Suprapubic skin (tissue), 4 donors: Measurements from ENCODE around the gene ANKRD6.

Source experiments
- EP300 ChIP-seq: sonication (generic); formaldehyde crosslinking; IDR thresholded peaks from one replicate; pipeline ENCODE4 v1.6.1; 2017; ENCODE audit warnings: antibody characterized with exemption
- POLR2A ChIP-seq, 2 donors: fragments of 450-650 bp; IDR thresholded peaks; one replicate each; pipeline ENCODE4 v1.6.1; 2017; ENCODE audit warnings: antibody characterized with exemption in 2 of 2, mild to moderate bottlenecking in 2 of 2, moderate library complexity in 2 of 2
- POLR2AphosphoS5 ChIP-seq, 3 donors: sonication (generic); formaldehyde crosslinking; IDR thresholded peaks; one replicate each; pipeline ENCODE4 v1.6.1; 2017; ENCODE audit warnings: antibody characterized with exemption in 3 of 3
- TF ChIP-seq, protein P1 (sequence below), 2 donors: fragments of 200-600 bp in 1 of 2; fragments of 450-650 bp in 1 of 2; sonication (generic) in 1 of 2; IDR thresholded peaks; one replicate each; pipeline ENCODE4 v1.5.1; 2016 to 2019; ENCODE audit warnings: antibody characterized with exemption in 2 of 2, mild to moderate bottlenecking in 1 of 2, moderate library complexity in 1 of 2

DNA sequence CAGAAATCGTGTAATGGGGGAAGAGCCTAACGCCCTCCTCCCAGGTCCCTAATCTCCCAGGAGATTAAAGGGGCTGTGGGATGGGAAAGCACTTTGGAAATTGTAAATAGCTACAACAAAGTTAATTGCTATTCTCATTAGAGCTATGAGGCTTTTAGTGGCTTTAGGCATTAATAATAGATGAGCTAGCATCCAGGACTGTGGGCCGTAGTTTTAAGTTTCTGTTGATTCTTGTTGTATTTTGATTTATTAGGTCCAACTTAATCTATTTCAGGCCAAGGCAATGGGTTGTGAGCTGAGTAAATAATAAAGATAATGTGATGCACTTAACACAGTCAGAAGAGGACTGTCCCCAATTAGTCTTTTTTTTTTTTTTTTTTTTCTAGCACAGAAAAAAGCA, 67.7 kb downstream of the ANKRD6 start:
- TF ChIP-seq POLR2A (IDR thresholded peaks at IDR 0.05): no peak
- TF ChIP-seq, protein P1, sequence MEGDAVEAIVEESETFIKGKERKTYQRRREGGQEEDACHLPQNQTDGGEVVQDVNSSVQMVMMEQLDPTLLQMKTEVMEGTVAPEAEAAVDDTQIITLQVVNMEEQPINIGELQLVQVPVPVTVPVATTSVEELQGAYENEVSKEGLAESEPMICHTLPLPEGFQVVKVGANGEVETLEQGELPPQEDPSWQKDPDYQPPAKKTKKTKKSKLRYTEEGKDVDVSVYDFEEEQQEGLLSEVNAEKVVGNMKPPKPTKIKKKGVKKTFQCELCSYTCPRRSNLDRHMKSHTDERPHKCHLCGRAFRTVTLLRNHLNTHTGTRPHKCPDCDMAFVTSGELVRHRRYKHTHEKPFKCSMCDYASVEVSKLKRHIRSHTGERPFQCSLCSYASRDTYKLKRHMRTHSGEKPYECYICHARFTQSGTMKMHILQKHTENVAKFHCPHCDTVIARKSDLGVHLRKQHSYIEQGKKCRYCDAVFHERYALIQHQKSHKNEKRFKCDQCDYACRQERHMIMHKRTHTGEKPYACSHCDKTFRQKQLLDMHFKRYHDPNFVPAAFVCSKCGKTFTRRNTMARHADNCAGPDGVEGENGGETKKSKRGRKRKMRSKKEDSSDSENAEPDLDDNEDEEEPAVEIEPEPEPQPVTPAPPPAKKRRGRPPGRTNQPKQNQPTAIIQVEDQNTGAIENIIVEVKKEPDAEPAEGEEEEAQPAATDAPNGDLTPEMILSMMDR (IDR thresholded peaks at IDR 0.05): no peak
- TF ChIP-seq EP300: no peak
- TF ChIP-seq POLR2AphosphoS5 (IDR thresholded peaks at IDR 0.05): no peak
